CD4-positive, alpha-beta T cell treated with Interleukin-17A for 4 hours (primary cell): ENCODE results near the gene TRERF1.
A peak's percentile ranks its signal among the peaks of the same experiment; 100 is the strongest.
"Not testable (repeated sequence)": the region's sequence is repeated elsewhere in the genome, so short reads cannot be mapped to it uniquely, and the experiment has no call there.

Source experiments
- DNase-seq: peaks from one replicate; pipeline ENCODE4 v3.0.0-alpha.2; 2020; ENCODE audit warnings: mixed read lengths

TRERF1 gene

GRCh38 chr6:42451333-42452170, at the start of gene TRERF1:
Gene TRERF1 (minus strand): TSS chr6:42451926. CDS start chr6:42269590, 182,336 bp downstream.
- peak; percentile 75 for DNase-seq

GRCh38 chr6:42498473-42499128, 46.9 kb upstream of the TRERF1 start:
- DNase-seq: no peak

- DNase-seq: no peak
Measured at GRCh38 chr6:42493914-42494539, 42.3 kb upstream of the TRERF1 start.

- DNase-seq: no peak
Measured at GRCh38 chr6:42488129-42488528, 36.4 kb upstream of the TRERF1 start.

- DNase-seq: no peak
Measured at GRCh38 chr6:42484261-42484660, 32.5 kb upstream of the TRERF1 start.

- DNase-seq: no peak
Measured at GRCh38 chr6:42482174-42482573, 30.4 kb upstream of the TRERF1 start.

GRCh38 chr6:42471714-42472113, 20.0 kb upstream of the TRERF1 start:
- no peak for DNase-seq

- no peak for DNase-seq
Measured at GRCh38 chr6:42471142-42471541, 19.4 kb upstream of the TRERF1 start.

GRCh38 chr6:42468273-42468672, 16.5 kb upstream of the TRERF1 start:
- no peak for DNase-seq

- DNase-seq: no peak
Measured at GRCh38 chr6:42467651-42468050, 15.9 kb upstream of the TRERF1 start.

GRCh38 chr6:42466470-42466869, 14.7 kb upstream of the TRERF1 start:
- not testable (repeated sequence) for DNase-seq

- DNase-seq: no peak
Measured at GRCh38 chr6:42462474-42462972, 10.8 kb upstream of the TRERF1 start.

GRCh38 chr6:42460883-42461282, 9.2 kb upstream of the TRERF1 start:
- DNase-seq: no peak

- no peak for DNase-seq
Measured at GRCh38 chr6:42459888-42460287, 8.2 kb upstream of the TRERF1 start.

GRCh38 chr6:42454428-42454791, 2.7 kb upstream of the TRERF1 start:
- no peak for DNase-seq

GRCh38 chr6:42453654-42454427, 2.1 kb upstream of the TRERF1 start:
- peak; percentile 34 for DNase-seq

- DNase-seq: peak; percentile 87
Measured at GRCh38 chr6:42453031-42453653, 1.4 kb upstream of the TRERF1 start.

GRCh38 chr6:42452171-42453030, 675 bp upstream of the TRERF1 start:
- peak; percentile 68 for DNase-seq

- peak; percentile 49 for DNase-seq
Measured at GRCh38 chr6:42450477-42451332, 1.0 kb downstream of the TRERF1 start.

GRCh38 chr6:42449917-42450476, 1.7 kb downstream of the TRERF1 start:
- peak; percentile 17 for DNase-seq
